ENCODE measurements around the gene NOS1AP. TPM values are rescaled to one million over a fixed set of nuclear protein-coding genes. Genes with fewer than 3 reads are reported as not detected.

Gene NOS1AP
- polyA plus RNA-seq, 1 of the 3 experiments (the other 2 are of a cell fraction): 0.03 TPM

GRCh38 chr1:162404550-162405160 lies 335.2 kb downstream of the NOS1AP start:
- no peak overlapping the region for H2AFZ ChIP-seq (ENCODE audit: low read depth)
- H3K9me2 ChIP-seq: no peaks in the 10 kb centered on the region
- no peak overlapping the region for H3K27ac ChIP-seq (ENCODE audit: low read depth in 2 of 2, low read length in 1 of 2)
- H3K36me3 ChIP-seq (replicated peaks in 1 of 2; ENCODE audit: control insufficient read depth in 1 of 2, insufficient read depth in 2 of 2, low read length in 1 of 2): no peaks in the 10 kb centered on the region
- CTCF ChIA-PET: interaction anchor here (1.3 kb wide), 1 partner anchor 12 kb away, joined by 3 read pairs; no protein-coding TSS in a partner anchor
- H3K27me3 ChIP-seq (ENCODE audit: insufficient read depth): no peaks in the 10 kb centered on the region
- no peak overlapping the region for H3K4me3 ChIP-seq (ENCODE audit: low read depth in 2 of 2, low read length in 1 of 2)
- POLR2A ChIA-PET: no interaction called here
- H3K9ac ChIP-seq: no peak overlapping the region
- H3F3A ChIP-seq (replicated peaks; ENCODE audit: insufficient read depth): no peaks in the 10 kb centered on the region
- H3K79me2 ChIP-seq (ENCODE audit: insufficient read depth): no peaks in the 10 kb centered on the region
- H3K4me1 ChIP-seq (ENCODE audit: control insufficient read depth in 1 of 2, insufficient read depth in 2 of 2, low read depth in 1 of 2, low read length in 1 of 2): no peaks in the 10 kb centered on the region
- no peak for DNase-seq
- H4K20me1 ChIP-seq (ENCODE audit: insufficient read depth): no peaks in the 10 kb centered on the region
- H3K4me2 ChIP-seq: no peak overlapping the region
- WGBS (ENCODE audit: low lambda C conversion rate): 57% methylated on average over 5 of the region's 5 CpGs
- no peaks in the 10 kb centered on the region for H3K9me3 ChIP-seq
- no peak for TF ChIP-seq POLR2AphosphoS5 (IDR thresholded peaks at IDR 0.05; ENCODE audit: low read depth, low read length)
- no peak for TF ChIP-seq CTCF (IDR thresholded peaks at IDR 0.05)
- no peak for TF ChIP-seq MAX (IDR thresholded peaks at IDR 0.05; ENCODE audit: low read depth)
- TF ChIP-seq RCOR1 (IDR thresholded peaks at IDR 0.05; ENCODE audit: low read length): no peak
- TF ChIP-seq RAD21 (IDR thresholded peaks at IDR 0.05; ENCODE audit: low read length): no peak
- no peak for TF ChIP-seq EZH2phosphoT487 (IDR thresholded peaks at IDR 0.05; ENCODE audit: borderline replicate concordance, low read depth)
- TF ChIP-seq SIN3A (IDR thresholded peaks at IDR 0.05; ENCODE audit: borderline replicate concordance, low read depth, low read length): no peak
- TF ChIP-seq EP300 (IDR thresholded peaks at IDR 0.05; ENCODE audit: borderline replicate concordance in 1 of 2, low read depth in 1 of 2, low read length in 1 of 2): no peak
- TF ChIP-seq RXRA (IDR thresholded peaks at IDR 0.05; ENCODE audit: borderline replicate concordance, low read depth): no peak
- no peak for TF ChIP-seq RFX5 (IDR thresholded peaks at IDR 0.05; ENCODE audit: low read length)
- no peak for TF ChIP-seq FOXM1 (IDR thresholded peaks at IDR 0.05; ENCODE audit: low read depth)
- no peak for TF ChIP-seq CHD2 (IDR thresholded peaks at IDR 0.05; ENCODE audit: low read length, partially characterized antibody)
- TF ChIP-seq ZBTB33 (IDR thresholded peaks at IDR 0.05; ENCODE audit: borderline replicate concordance, low read depth): no peak
- no peak for TF ChIP-seq TAF1 (IDR thresholded peaks at IDR 0.05; ENCODE audit: borderline replicate concordance, low read depth, low read length)
- TF ChIP-seq YY1 (IDR thresholded peaks at IDR 0.05; ENCODE audit: low read depth): no peak

Measured in SK-N-SH (cell line).